ENCODE measurements around the gene KDM3A.

Gene KDM3A

GRCh38 chr2:86436328-86436727, 4.8 kb upstream of the KDM3A start:
- DNase-seq: no peak

GRCh38 chr2:86439879-86440630, 1.1 kb upstream of the KDM3A start:
- DNase-seq: no peak

- peak in 2 of 14 donors; percentile 45 to 61 for DNase-seq
Observed at GRCh38 chr2:86441392-86441881, 266 bp downstream of the KDM3A start.

GRCh38 chr2:86441882-86442641, 891 bp downstream of the KDM3A start:
- DNase-seq: peak in 11 of 14 donors; percentile 23 to 68 (median 45)

- DNase-seq: peak in 13 of 14 donors; percentile 9 to 79 (median 53)
Observed at GRCh38 chr2:86442642-86443005, 1.5 kb downstream of the KDM3A start.

- DNase-seq: no peak
Observed at GRCh38 chr2:86443631-86444350, 2.6 kb downstream of the KDM3A start.

GRCh38 chr2:86445436-86445835, 4.3 kb downstream of the KDM3A start:
- no peak for DNase-seq

- DNase-seq: no peak
Observed at GRCh38 chr2:86446060-86446459, 4.9 kb downstream of the KDM3A start.

GRCh38 chr2:86453836-86454235, 12.7 kb downstream of the KDM3A start:
- DNase-seq: peak in 1 of 14 donors; percentile 5

- DNase-seq: no peak
Observed at GRCh38 chr2:86454238-86454637, 13.1 kb downstream of the KDM3A start.

GRCh38 chr2:86455181-86455580, 14.0 kb downstream of the KDM3A start:
- DNase-seq: no peak

GRCh38 chr2:86461042-86461743, 20.0 kb downstream of the KDM3A start:
- DNase-seq: no peak

- peak in 1 of 14 donors; percentile 3 for DNase-seq
Observed at GRCh38 chr2:86464652-86465051, 23.5 kb downstream of the KDM3A start.

GRCh38 chr2:86466306-86466705, 25.1 kb downstream of the KDM3A start:
- no peak for DNase-seq

- no peak for DNase-seq
Observed at GRCh38 chr2:86468162-86469033, 27.2 kb downstream of the KDM3A start.

- no peak for DNase-seq
Observed at GRCh38 chr2:86470890-86471289, 29.7 kb downstream of the KDM3A start.

GRCh38 chr2:86471637-86472036, 30.5 kb downstream of the KDM3A start:
- no peak for DNase-seq

- DNase-seq: no peak
Observed at GRCh38 chr2:86476092-86476491, 34.9 kb downstream of the KDM3A start.

GRCh38 chr2:86476918-86477317, 35.7 kb downstream of the KDM3A start:
- no peak for DNase-seq

GRCh38 chr2:86477349-86477748, 36.2 kb downstream of the KDM3A start:
- DNase-seq: no peak

- peak in 5 of 14 donors; percentile 3 to 19 (median 13) for DNase-seq
Observed at GRCh38 chr2:86480105-86480504, 38.9 kb downstream of the KDM3A start.
